ENCODE results near the gene GALNT18. TPM values are rescaled to one million over a fixed set of nuclear protein-coding genes. Genes with fewer than 3 reads are reported as not detected.

The GALNT18 gene
- total RNA-seq, 2 donors from 2014 or later = 29.4 to 105 TPM

DNA sequence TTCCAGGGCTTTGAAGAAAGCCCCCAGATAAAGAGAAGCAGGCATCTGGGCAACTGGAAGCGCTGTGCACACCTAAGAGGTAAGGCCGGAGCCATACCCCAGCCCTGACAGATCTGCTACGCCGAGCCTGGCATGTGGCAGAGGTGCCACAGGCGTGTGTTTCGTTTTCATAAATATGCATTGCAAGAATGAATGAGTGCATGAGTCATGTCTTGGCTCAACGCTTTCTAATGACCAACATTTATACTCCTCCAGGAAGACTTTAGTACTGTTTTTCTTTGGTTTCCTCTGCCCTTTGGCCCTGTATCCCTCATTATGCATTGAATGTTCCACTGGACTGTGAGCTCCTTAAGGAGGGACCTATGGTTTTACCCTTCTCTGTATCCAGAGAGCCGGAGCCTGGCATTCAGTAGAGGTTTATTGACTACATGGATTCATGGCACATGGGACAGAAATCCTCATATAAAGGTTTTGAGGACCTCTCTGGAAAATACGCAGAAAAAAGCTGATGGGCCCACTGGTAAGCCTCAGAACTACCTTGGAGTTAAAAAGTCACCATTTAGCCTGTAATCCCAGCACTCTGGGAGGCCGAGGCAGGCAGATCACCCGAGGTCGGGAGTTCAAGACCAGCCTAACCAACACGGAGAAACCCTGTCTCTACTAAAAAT is 229.9 kb downstream of the GALNT18 start:
- Histone ChIP-seq H3K27me3 (replicated peaks; ENCODE audit: insufficient read depth) (no peaks in the 10 kb centered on the region), H3K27ac (no peak overlapping the region), H3K4me3 (no peak overlapping the region), H3K9me3 (no peaks in the 10 kb centered on the region), H3K4me1 (replicated peaks) (no peaks in the 10 kb centered on the region), H3K36me3 (no peaks in the 10 kb centered on the region)
- WGBS = 82% methylated on average over 13 of the region's 13 CpGs
- intact Hi-C loops (cut with DNase I) = no loop called here
- TF ChIP-seq POLR2A (IDR thresholded peaks at IDR 0.05) = no peak
- TF ChIP-seq, protein P1, sequence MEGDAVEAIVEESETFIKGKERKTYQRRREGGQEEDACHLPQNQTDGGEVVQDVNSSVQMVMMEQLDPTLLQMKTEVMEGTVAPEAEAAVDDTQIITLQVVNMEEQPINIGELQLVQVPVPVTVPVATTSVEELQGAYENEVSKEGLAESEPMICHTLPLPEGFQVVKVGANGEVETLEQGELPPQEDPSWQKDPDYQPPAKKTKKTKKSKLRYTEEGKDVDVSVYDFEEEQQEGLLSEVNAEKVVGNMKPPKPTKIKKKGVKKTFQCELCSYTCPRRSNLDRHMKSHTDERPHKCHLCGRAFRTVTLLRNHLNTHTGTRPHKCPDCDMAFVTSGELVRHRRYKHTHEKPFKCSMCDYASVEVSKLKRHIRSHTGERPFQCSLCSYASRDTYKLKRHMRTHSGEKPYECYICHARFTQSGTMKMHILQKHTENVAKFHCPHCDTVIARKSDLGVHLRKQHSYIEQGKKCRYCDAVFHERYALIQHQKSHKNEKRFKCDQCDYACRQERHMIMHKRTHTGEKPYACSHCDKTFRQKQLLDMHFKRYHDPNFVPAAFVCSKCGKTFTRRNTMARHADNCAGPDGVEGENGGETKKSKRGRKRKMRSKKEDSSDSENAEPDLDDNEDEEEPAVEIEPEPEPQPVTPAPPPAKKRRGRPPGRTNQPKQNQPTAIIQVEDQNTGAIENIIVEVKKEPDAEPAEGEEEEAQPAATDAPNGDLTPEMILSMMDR (IDR thresholded peaks at IDR 0.05) = no peak
- no peak for DNase-seq (ENCODE audit: low spot score)

DNA sequence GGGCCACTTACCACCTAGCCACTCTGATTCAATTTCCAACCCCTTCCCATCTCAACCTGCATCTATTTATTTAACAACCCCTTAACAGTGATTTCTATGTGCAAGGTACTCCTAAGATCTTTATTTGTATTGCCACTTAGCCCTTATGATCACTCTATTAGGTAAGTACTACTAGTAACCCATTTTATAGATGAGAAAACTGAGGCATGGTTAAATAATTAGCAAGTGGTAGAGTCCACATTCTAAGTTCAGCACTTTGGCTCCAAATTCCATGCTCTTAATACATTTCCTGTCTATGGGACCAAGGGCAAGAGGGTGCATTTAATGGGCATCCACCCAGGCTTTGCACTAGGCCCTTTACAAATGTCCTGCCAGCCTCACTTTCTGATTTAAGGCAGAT is 230.6 kb downstream of the GALNT18 start:
- intact Hi-C loops (cut with DNase I) = no loop called here
- Histone ChIP-seq H3K27me3 (replicated peaks; ENCODE audit: insufficient read depth) (no peaks in the 10 kb centered on the region), H3K4me3 (no peak overlapping the region), H3K27ac (no peak overlapping the region), H3K9me3 (no peaks in the 10 kb centered on the region), H3K36me3 (no peaks in the 10 kb centered on the region), H3K4me1 (replicated peaks) (no peaks in the 10 kb centered on the region)
- DNase-seq (ENCODE audit: low spot score) = no peak
- TF ChIP-seq POLR2A (IDR thresholded peaks at IDR 0.05) = no peak
- TF ChIP-seq POLR2AphosphoS5 (IDR thresholded peaks at IDR 0.05) = no peak
- TF ChIP-seq, protein P1 (IDR thresholded peaks at IDR 0.05) = no peak

DNA sequence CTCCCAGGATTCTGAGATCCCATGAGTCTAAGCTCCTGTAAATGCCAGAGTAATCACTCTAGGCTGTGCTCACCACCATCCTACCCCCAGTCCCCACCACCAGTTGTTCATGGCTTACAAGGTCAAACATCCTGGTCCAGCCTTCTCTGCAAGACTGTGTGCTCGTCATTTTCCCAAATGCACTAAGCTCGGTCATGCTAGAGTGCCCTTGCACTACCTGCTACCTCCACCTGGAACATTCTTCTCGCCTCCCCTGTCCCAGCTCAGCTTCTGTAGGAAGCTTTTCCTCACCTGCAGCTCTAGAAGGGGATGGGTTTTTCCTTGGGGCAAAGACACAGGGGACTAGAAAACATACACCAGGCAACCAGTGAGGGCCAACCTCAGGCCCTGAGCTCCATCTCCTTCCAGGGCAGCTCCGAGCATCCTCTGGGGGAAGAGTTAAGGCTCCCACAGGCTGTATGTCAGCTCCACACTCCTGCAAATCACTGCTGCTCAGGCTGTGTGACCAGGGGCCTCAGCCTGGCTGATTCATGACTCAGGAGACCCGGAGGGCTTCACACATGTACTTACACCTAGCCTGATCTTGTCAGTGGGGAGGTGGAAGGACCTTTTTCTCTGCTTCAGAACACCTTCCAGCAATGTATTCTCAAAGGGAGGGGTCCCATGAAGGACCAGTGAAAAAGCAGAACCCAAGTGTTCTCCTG is 231.6 kb downstream of the GALNT18 start:
- intact Hi-C loops (cut with DNase I) = no loop called here
- Histone ChIP-seq H3K4me1 (replicated peaks) (no peaks in the 10 kb centered on the region), H3K27me3 (replicated peaks; ENCODE audit: insufficient read depth) (no peaks in the 10 kb centered on the region), H3K9me3 (no peaks in the 10 kb centered on the region), H3K36me3 (no peaks in the 10 kb centered on the region), H3K27ac (no peak overlapping the region), H3K4me3 (no peak overlapping the region)
- WGBS = 95% methylated on average over 5 of the region's 5 CpGs
- no peak for DNase-seq (ENCODE audit: low spot score)
- TF ChIP-seq POLR2AphosphoS5 (IDR thresholded peaks at IDR 0.05) (no peak), POLR2A (IDR thresholded peaks at IDR 0.05) (no peak)
- TF ChIP-seq, protein P1 (IDR thresholded peaks at IDR 0.05) = no peak

DNA sequence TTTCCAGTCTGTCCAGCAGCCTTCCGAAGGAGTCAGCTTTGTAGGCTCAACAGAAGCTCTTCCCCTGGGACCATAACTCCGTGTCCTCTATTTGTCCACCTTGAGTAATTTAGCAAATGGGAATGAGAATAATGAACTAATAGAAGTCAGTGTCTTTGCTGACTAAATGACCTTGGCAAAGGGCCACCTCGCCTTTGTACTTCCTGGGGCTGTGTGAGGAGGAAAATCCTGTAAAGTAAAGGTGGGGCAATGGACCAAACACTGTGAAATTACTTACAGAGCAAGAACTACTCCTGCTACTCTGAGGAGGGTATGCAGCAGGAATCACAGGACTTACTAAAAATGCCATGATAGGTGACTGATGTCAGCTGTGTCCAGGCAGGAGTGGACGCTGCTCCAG is 232.6 kb downstream of the GALNT18 start:
- DNase-seq (ENCODE audit: low spot score) = no peak
- H3K27ac ChIP-seq = no peak overlapping the region
- H3K27me3 ChIP-seq (replicated peaks; ENCODE audit: insufficient read depth) = no peaks in the 10 kb centered on the region
- WGBS = 65% methylated on average over 4 of the region's 4 CpGs
- no peaks in the 10 kb centered on the region for H3K9me3 ChIP-seq
- intact Hi-C loops (cut with DNase I) = no loop called here
- H3K36me3 ChIP-seq = no peaks in the 10 kb centered on the region
- TF ChIP-seq, protein P1 (IDR thresholded peaks at IDR 0.05) = no peak
- TF ChIP-seq POLR2AphosphoS5 (IDR thresholded peaks at IDR 0.05) (no peak), POLR2A (IDR thresholded peaks at IDR 0.05) (no peak)
- H3K4me3 ChIP-seq = no peak overlapping the region
- no peaks in the 10 kb centered on the region for H3K4me1 ChIP-seq (replicated peaks)

Data from prostate gland (tissue), 2 donors.